Kidney glomerular epithelial cell (primary cell): ENCODE data around the gene SETD1A.
A peak's percentile ranks its signal among the peaks of the same experiment; 100 is the strongest.

Source experiments
- DNase-seq: peaks from one replicate; lab custom pipeline; 2025; lab: John Stamatoyannopoulos, UW

Gene SETD1A

GRCh38 chr16:30957456-30958174 is at the start of gene SETD1A:
SETD1A (plus strand) TSS chr16:30957754; CDS start chr16:30958732, 978 bp downstream.
- peak; percentile 78 for DNase-seq

- DNase-seq = no peak
Measured at GRCh38 chr16:30910427-30911029, 47.0 kb upstream of the SETD1A start.

- DNase-seq = no peak
Measured at GRCh38 chr16:30912794-30913412, 44.7 kb upstream of the SETD1A start.

- no peak for DNase-seq
Measured at GRCh38 chr16:30914830-30915229, 42.7 kb upstream of the SETD1A start.

GRCh38 chr16:30918614-30919013 is 38.9 kb upstream of the SETD1A start:
- DNase-seq = no peak

GRCh38 chr16:30920891-30921290 is 36.7 kb upstream of the SETD1A start:
- no peak for DNase-seq

GRCh38 chr16:30921459-30921747 is 36.2 kb upstream of the SETD1A start:
- DNase-seq = peak; percentile 73

- no peak for DNase-seq
Measured at GRCh38 chr16:30921748-30922419, 35.7 kb upstream of the SETD1A start.

- DNase-seq = peak; percentile 99
Measured at GRCh38 chr16:30922420-30922959, 35.1 kb upstream of the SETD1A start.

GRCh38 chr16:30922960-30923535 is 34.5 kb upstream of the SETD1A start:
- DNase-seq = peak; percentile 100

GRCh38 chr16:30923554-30924075 is 33.9 kb upstream of the SETD1A start, which contains the start of gene FBXL19:
FBXL19 (plus strand) TSS chr16:30923572; CDS start chr16:30925755, 2,183 bp downstream.
- no peak for DNase-seq

- DNase-seq = no peak
Measured at GRCh38 chr16:30924076-30924912, 33.3 kb upstream of the SETD1A start.

- no peak for DNase-seq
Measured at GRCh38 chr16:30924913-30925631, 32.5 kb upstream of the SETD1A start.

- DNase-seq = no peak
Measured at GRCh38 chr16:30925632-30925987, 31.9 kb upstream of the SETD1A start.

- no peak for DNase-seq
Measured at GRCh38 chr16:30925995-30926811, 31.4 kb upstream of the SETD1A start.

GRCh38 chr16:30926937-30927788 is 30.4 kb upstream of the SETD1A start:
- no peak for DNase-seq

- DNase-seq = no peak
Measured at GRCh38 chr16:30927789-30928378, 29.7 kb upstream of the SETD1A start.

GRCh38 chr16:30928390-30928789 is 29.2 kb upstream of the SETD1A start:
- no peak for DNase-seq
